H9 (cell line): Measurements from ENCODE around the gene THOC2. TPM values are rescaled to one million over a fixed set of nuclear protein-coding genes. Genes with fewer than 3 reads are reported as not detected.

Experiments used
- DNase-seq: peaks from one replicate; pipeline ENCODE4 v3.0.0-alpha.2; 2017
- H2AFZ ChIP-seq: one replicate; pipeline ENCODE4 v1.6.1; 2013; ENCODE audit warnings: mild to moderate bottlenecking, low read length, control low read depth, moderate library complexity
- H2AK5ac ChIP-seq: 2 replicates; pipeline ENCODE4 v1.6.1; 2013; ENCODE audit warnings: low read length, control low read depth, mixed read lengths; ENCODE audit not compliant: insufficient read length
- H2BK120ac ChIP-seq: one replicate; pipeline ENCODE4 v1.6.1; 2013; ENCODE audit warnings: low read depth, mild to moderate bottlenecking, low read length, control low read depth, inconsistent platforms; ENCODE audit not compliant: poor library complexity, severe bottlenecking
- H2BK12ac ChIP-seq: 2 replicates; pipeline ENCODE4 v1.6.1; 2013; ENCODE audit warnings: low read length, control low read depth, mixed read lengths, low read depth; ENCODE audit not compliant: insufficient read length
- H2BK15ac ChIP-seq: 2 replicates; pipeline ENCODE4 v1.6.1; 2013; ENCODE audit warnings: low read depth, low read length, control low read depth
- H2BK20ac ChIP-seq: one replicate; pipeline ENCODE4 v1.6.1; 2013; ENCODE audit warnings: low read depth, mild to moderate bottlenecking, low read length, control low read depth, inconsistent platforms; ENCODE audit not compliant: poor library complexity, severe bottlenecking
- H2BK5ac ChIP-seq: 2 replicates; pipeline ENCODE4 v1.6.1; 2013; ENCODE audit warnings: low read length, control low read depth, mixed read lengths; ENCODE audit not compliant: insufficient read length
- H3K14ac ChIP-seq: 2 replicates; pipeline ENCODE4 v1.6.1; 2013; ENCODE audit warnings: low read length, control low read depth; ENCODE audit not compliant: insufficient read depth
- H3K18ac ChIP-seq: 2 replicates; pipeline ENCODE4 v1.6.1; 2013; ENCODE audit warnings: low read depth, mild to moderate bottlenecking, mixed read lengths, low read length, control low read depth; ENCODE audit not compliant: insufficient read length
- H3K23ac ChIP-seq: 2 replicates; pipeline ENCODE4 v1.6.1; 2013; ENCODE audit warnings: low read length, control low read depth, mixed read lengths, low read depth; ENCODE audit not compliant: insufficient read length
- H3K23me2 ChIP-seq: 2 replicates; pipeline ENCODE4 v1.6.1; 2013; ENCODE audit warnings: low read depth, mild to moderate bottlenecking, mixed read lengths, low read length, control low read depth; ENCODE audit not compliant: insufficient read length, poor library complexity, severe bottlenecking
- H3K27ac ChIP-seq: 2 replicates; pipeline ENCODE4 v1.5.1; 2013; ENCODE audit warnings: low read length, control low read depth, mixed read lengths, low read depth; ENCODE audit not compliant: insufficient read length
- H3K27me3 ChIP-seq: 2 replicates; pipeline ENCODE4 v1.6.1; 2013; ENCODE audit warnings: low read length, control low read depth, inconsistent platforms; ENCODE audit not compliant: insufficient read depth
- H3K4ac ChIP-seq: 2 replicates; pipeline ENCODE4 v1.6.1; 2013; ENCODE audit warnings: low read depth, mild to moderate bottlenecking, control low read depth, inconsistent platforms, low read length, moderate library complexity
- H3K4me1 ChIP-seq: 2 replicates; pipeline ENCODE4 v1.6.1; 2013; ENCODE audit warnings: low read length, control low read depth, inconsistent platforms; ENCODE audit not compliant: insufficient read depth
- H3K4me2 ChIP-seq: 2 replicates; pipeline ENCODE4 v1.6.1; 2013; ENCODE audit warnings: low read length, control low read depth, mixed read lengths; ENCODE audit not compliant: insufficient read length, insufficient read depth
- H3K56ac ChIP-seq: 2 replicates; pipeline ENCODE4 v1.6.1; 2013; ENCODE audit warnings: low read depth, mild to moderate bottlenecking, mixed read lengths, low read length, control low read depth; ENCODE audit not compliant: insufficient read length
- H3K79me1 ChIP-seq: 2 replicates; pipeline ENCODE4 v1.6.1; 2013; ENCODE audit warnings: low read depth, mild to moderate bottlenecking, moderate library complexity, low read length, control low read depth, inconsistent platforms; ENCODE audit not compliant: insufficient read depth, poor library complexity, severe bottlenecking
- H3K79me2 ChIP-seq: 2 replicates; pipeline ENCODE4 v1.6.1; 2013; ENCODE audit warnings: low read length, control low read depth, inconsistent platforms; ENCODE audit not compliant: insufficient read depth
- H3K9ac ChIP-seq: 2 replicates; pipeline ENCODE4 v1.6.1; 2013; ENCODE audit warnings: low read length, control low read depth, mixed read lengths; ENCODE audit not compliant: insufficient read length; ENCODE audit errors: extremely low read depth
- H3K9me3 ChIP-seq: one replicate; pipeline ENCODE4 v1.6.1; 2013; ENCODE audit warnings: low read depth, low read length, inconsistent platforms; ENCODE audit not compliant: control insufficient read depth
- H3T11ph ChIP-seq: one replicate; pipeline ENCODE4 v1.6.1; 2013; ENCODE audit warnings: mild to moderate bottlenecking, low read length, control low read depth, inconsistent platforms
- H4K20me1 ChIP-seq: one replicate; pipeline ENCODE4 v1.6.1; 2013; ENCODE audit not compliant: control insufficient read depth, insufficient read length, insufficient read depth
- H4K5ac ChIP-seq: 2 replicates; pipeline ENCODE4 v1.6.1; 2013; ENCODE audit warnings: low read depth, mild to moderate bottlenecking, mixed read lengths, low read length, control low read depth; ENCODE audit not compliant: insufficient read length
- H4K8ac ChIP-seq: replicated peaks from 2 replicates; pipeline ENCODE4 v1.6.1; 2013; ENCODE audit warnings: low read length, control low read depth, mixed read lengths, low read depth; ENCODE audit not compliant: insufficient read length
- H4K91ac ChIP-seq: 2 replicates; pipeline ENCODE4 v1.6.1; 2013; ENCODE audit warnings: low read depth, mild to moderate bottlenecking, moderate library complexity, mixed read lengths, low read length, control low read depth; ENCODE audit not compliant: insufficient read length
- H3K27ac Mint-ChIP-seq, 3 experiments: 2 replicates in 2 of 3; 3 replicates in 1 of 3; pipeline ENCODE4 v1.8.0; 2020 to 2021; ENCODE audit warnings: mixed read lengths in 3 of 3, mild to moderate bottlenecking in 1 of 3, moderate library complexity in 1 of 3
- H3K27me3 Mint-ChIP-seq: 2 replicates; pipeline ENCODE4 v1.8.0; 2021; ENCODE audit warnings: low read depth, mild to moderate bottlenecking, moderate library complexity, mixed read lengths
- H3K36me3 Mint-ChIP-seq, 3 experiments: 2 replicates in 2 of 3; 3 replicates in 1 of 3; pipeline ENCODE4 v1.8.0; 2020 to 2021; ENCODE audit warnings: low read depth in 3 of 3, mixed read lengths in 3 of 3; ENCODE audit not compliant: insufficient read depth in 1 of 3
- H3K4me1 Mint-ChIP-seq, 2 experiments: 2 replicates each; pipeline ENCODE4 v1.8.0; 2020; ENCODE audit warnings: mixed read lengths in 2 of 2
- H3K4me3 Mint-ChIP-seq, 2 experiments: 2 replicates in 1 of 2; 3 replicates in 1 of 2; pipeline ENCODE4 v1.8.0; 2020 to 2021; ENCODE audit warnings: mild to moderate bottlenecking in 2 of 2, mixed read lengths in 2 of 2, moderate library complexity in 1 of 2
- H3K9me3 Mint-ChIP-seq, 2 experiments: 2 replicates in 1 of 2; 3 replicates in 1 of 2; pipeline ENCODE4 v1.8.0; 2020; ENCODE audit warnings: mild to moderate bottlenecking in 2 of 2, mixed read lengths in 2 of 2, moderate library complexity in 1 of 2
- CTCF ChIP-seq: fragments of 200-600 bp; sonication (generic); conservative IDR thresholded peaks from 3 replicates; pipeline ENCODE4 v1.8.0; 2021; ENCODE audit warnings: antibody characterized with exemption, mild to moderate bottlenecking
- WGBS: extraction: QIAGEN DNeasy Blood & Tissue Kit; methylation state at CpG from one replicate; pipeline ENCODE4 v1.1.7; 2013; ENCODE audit warnings: missing lambda C conversion rate, low lambda C conversion rate, mixed read lengths; ENCODE audit not compliant: insufficient read length; ENCODE audit errors: extremely low coverage; 5-methylcytosine and 5-hydroxymethylcytosine counted together
- total RNA-seq: library from RNA; stranded (reverse); gene quantifications from 2 replicates; pipeline ENCODE4 v1.2.1, GENCODE V29; 2021

The THOC2 gene
- total RNA-seq, 1 experiment from 2014 or later, result 72.1 TPM

DNA sequence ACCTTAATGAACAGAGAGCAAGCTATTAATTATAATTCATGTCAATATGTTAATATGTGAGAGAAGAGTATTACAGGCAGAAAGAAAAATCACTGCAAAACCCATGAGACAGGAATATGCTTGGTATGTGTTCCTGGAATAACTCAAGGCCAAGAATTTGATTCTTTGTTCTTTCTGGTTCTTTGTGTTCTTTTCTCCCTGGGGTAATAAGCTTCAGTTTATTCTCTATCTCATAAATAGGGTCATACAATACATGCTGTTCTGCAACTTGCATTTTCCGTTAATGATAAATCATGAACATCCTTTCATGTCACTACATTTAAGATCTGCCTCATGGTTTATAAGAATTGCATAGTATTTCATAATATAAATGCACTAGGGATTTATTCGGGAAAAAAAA is 16.8 kb upstream of the THOC2 start:
- Histone ChIP-seq H3K9me3 (peaks cover 19% of the 10 kb centered on the region), H3K23me2 (no peaks in the 10 kb centered on the region), H3K56ac (no peak overlapping the region), H3K18ac (no peak overlapping the region), H3K79me2 (no peaks in the 10 kb centered on the region), H3K27me3 (no peaks in the 10 kb centered on the region), H4K8ac (no peak overlapping the region), H2BK20ac (no peak overlapping the region), H3K4me1 (no peaks in the 10 kb centered on the region), H2BK12ac (no peak overlapping the region), H3K23ac (no peak overlapping the region), H2AFZ (no peak overlapping the region), H2BK15ac (no peak overlapping the region), H2BK5ac (no peak overlapping the region), H4K5ac (no peak overlapping the region), H3T11ph (no peak overlapping the region), H3K14ac (no peak overlapping the region), H4K20me1 (no peaks in the 10 kb centered on the region), H4K91ac (no peak overlapping the region), H3K4ac (no peak overlapping the region), H3K79me1 (no peaks in the 10 kb centered on the region), H2BK120ac (no peak overlapping the region), H3K4me2 (no peak overlapping the region), H3K27ac (no peak overlapping the region), H2AK5ac (no peak overlapping the region), H3K9ac (no peak overlapping the region)
- Mint-ChIP-seq H3K36me3 (peaks cover 0 to 2% (median 0%) of the 10 kb centered on the region in 3 experiments; a peak in 3 of 7 replicates), H3K27ac (no peak overlapping the region), H3K9me3 (peaks cover 13 to 60% of the 10 kb centered on the region in 2 experiments), H3K4me1 (no peaks in the 10 kb centered on the region), H3K4me3 (no peak overlapping the region), H3K27me3 (no peaks in the 10 kb centered on the region)
- no peak for DNase-seq
- no CpG with 5 or more reads among the region's 2 CpGs for WGBS
- no peak for TF ChIP-seq CTCF
